GM19240 (cell line): ENCODE data around the gene SNX30.
A peak's percentile ranks its signal among the peaks of the same experiment; 100 is the strongest.
"Not testable (repeated sequence)": the region's sequence is repeated elsewhere in the genome, so short reads cannot be mapped to it uniquely, and the experiment has no call there.

Experiments used
- DNase-seq: peaks from one replicate; pipeline ENCODE4 v3.0.0; 2011; ENCODE audit warnings: low spot score; ENCODE audit not compliant: insufficient read length

SNX30 gene

GRCh38 chr9:112750016-112750763 is at the start of gene SNX30:
TSS of gene SNX30 (plus strand) at chr9:112750760. CDS start at chr9:112751002, 242 bp downstream.
- peak; percentile 77 for DNase-seq

GRCh38 chr9:112703304-112703703 is 47.3 kb upstream of the SNX30 start:
- DNase-seq, result no peak

- no peak for DNase-seq
Observed at GRCh38 chr9:112705768-112706427, 44.7 kb upstream of the SNX30 start.

GRCh38 chr9:112711050-112711689 is 39.4 kb upstream of the SNX30 start:
- DNase-seq, result no peak

GRCh38 chr9:112712678-112713077 is 37.9 kb upstream of the SNX30 start:
- no peak for DNase-seq

GRCh38 chr9:112717661-112718331 is 32.8 kb upstream of the SNX30 start, which contains the start of gene INIP:
TSS of gene INIP (minus strand) at chr9:112718117. CDS start at chr9:112716485, 1,632 bp downstream.
- peak; percentile 86 for DNase-seq

GRCh38 chr9:112719241-112719691 is 31.3 kb upstream of the SNX30 start:
- DNase-seq, result no peak

- no peak for DNase-seq
Observed at GRCh38 chr9:112719696-112720095, 30.9 kb upstream of the SNX30 start.

- DNase-seq, result no peak
Observed at GRCh38 chr9:112720113-112720780, 30.3 kb upstream of the SNX30 start.

GRCh38 chr9:112722749-112723148 is 27.8 kb upstream of the SNX30 start:
- not testable (repeated sequence) for DNase-seq

- DNase-seq, result no peak
Observed at GRCh38 chr9:112725961-112726360, 24.6 kb upstream of the SNX30 start.

- DNase-seq, result no peak
Observed at GRCh38 chr9:112726428-112726827, 24.1 kb upstream of the SNX30 start.

- DNase-seq, result no peak
Observed at GRCh38 chr9:112728401-112728800, 22.2 kb upstream of the SNX30 start.

GRCh38 chr9:112731971-112732370 is 18.6 kb upstream of the SNX30 start:
- DNase-seq, result no peak

GRCh38 chr9:112734892-112735291 is 15.7 kb upstream of the SNX30 start:
- DNase-seq, result no peak

GRCh38 chr9:112743216-112743836 is 7.2 kb upstream of the SNX30 start:
- DNase-seq, result no peak

- DNase-seq, result no peak
Observed at GRCh38 chr9:112744177-112744576, 6.4 kb upstream of the SNX30 start.

- no peak for DNase-seq
Observed at GRCh38 chr9:112747094-112747493, 3.5 kb upstream of the SNX30 start.

GRCh38 chr9:112750764-112751055 is 150 bp downstream of the SNX30 start:
- peak; percentile 26 for DNase-seq

GRCh38 chr9:112751056-112751795 is 666 bp downstream of the SNX30 start:
- DNase-seq, result peak; percentile 79
